DMS53 treated with DMSO at 0.1 percent for 48 hours (cell line): ENCODE results near the gene TENT4B.
A peak's percentile ranks its signal among the peaks of the same experiment; 100 is the strongest.

Experiments used
- DNase-seq: peaks from one replicate; lab custom pipeline; 2025; ENCODE audit not compliant: unreplicated experiment; lab: John Stamatoyannopoulos, UW

Gene TENT4B

GRCh38 chr16:50269769-50270509 is 116.8 kb downstream of the TENT4B start:
- no peak for DNase-seq

GRCh38 chr16:50270510-50271147 is 117.5 kb downstream of the TENT4B start:
- no peak for DNase-seq

- DNase-seq, result no peak
Observed at GRCh38 chr16:50271148-50272041, 118.3 kb downstream of the TENT4B start.

- no peak for DNase-seq
Observed at GRCh38 chr16:50272111-50272571, 119.0 kb downstream of the TENT4B start.

DNA sequence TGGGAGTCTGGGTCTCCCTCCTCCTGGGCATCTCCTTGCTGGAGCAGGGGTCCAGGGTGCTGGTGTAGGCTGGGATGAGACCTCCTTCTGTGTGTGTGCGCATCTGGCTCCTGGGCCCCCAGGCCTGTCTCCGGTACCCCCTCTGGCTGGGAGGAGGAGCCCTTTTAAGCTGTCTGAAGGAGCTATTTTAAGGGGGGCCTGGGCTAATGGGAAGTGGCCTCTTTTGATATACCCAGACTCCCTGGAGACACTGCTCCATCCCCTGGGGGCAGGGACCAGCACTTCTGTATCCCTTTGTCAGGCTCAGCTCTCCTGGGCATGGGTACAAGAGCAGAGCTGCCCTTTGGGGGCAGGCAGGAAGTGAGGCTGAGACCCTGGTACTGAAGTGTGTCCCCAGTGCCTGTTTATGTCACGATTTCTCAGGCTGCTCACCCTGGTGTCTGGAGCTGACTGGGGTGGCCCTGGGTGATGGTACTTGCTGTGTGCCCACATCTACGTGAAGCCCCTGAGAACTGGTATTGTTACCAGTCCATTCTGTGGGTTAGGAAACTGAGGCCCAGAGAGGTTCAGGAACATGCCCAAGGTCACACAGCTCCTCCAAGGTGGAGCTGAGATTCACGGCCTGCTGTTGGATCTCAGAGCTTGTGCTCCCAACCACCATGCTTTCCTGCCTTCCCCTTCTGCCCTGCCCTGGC is 119.7 kb downstream of the TENT4B start:
- DNase-seq, result no peak

DNA sequence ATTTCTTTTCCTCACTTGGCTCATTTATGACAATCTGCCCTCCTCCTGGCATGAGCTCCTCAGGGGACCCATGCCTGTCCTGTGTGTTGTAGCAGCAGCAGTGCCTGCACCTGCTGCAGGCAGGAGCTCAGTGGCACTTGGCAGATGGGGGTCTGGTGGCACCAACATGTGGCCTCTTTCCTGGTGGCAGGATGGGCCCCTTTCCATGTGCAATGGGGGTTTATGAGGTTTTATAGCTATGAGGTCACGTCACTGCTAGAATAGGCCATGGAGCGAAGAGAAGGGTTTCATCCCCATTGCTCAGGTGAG is 120.2 kb downstream of the TENT4B start:
- no peak for DNase-seq

- no peak for DNase-seq
Observed at GRCh38 chr16:50273888-50274325, 120.8 kb downstream of the TENT4B start.

DNA sequence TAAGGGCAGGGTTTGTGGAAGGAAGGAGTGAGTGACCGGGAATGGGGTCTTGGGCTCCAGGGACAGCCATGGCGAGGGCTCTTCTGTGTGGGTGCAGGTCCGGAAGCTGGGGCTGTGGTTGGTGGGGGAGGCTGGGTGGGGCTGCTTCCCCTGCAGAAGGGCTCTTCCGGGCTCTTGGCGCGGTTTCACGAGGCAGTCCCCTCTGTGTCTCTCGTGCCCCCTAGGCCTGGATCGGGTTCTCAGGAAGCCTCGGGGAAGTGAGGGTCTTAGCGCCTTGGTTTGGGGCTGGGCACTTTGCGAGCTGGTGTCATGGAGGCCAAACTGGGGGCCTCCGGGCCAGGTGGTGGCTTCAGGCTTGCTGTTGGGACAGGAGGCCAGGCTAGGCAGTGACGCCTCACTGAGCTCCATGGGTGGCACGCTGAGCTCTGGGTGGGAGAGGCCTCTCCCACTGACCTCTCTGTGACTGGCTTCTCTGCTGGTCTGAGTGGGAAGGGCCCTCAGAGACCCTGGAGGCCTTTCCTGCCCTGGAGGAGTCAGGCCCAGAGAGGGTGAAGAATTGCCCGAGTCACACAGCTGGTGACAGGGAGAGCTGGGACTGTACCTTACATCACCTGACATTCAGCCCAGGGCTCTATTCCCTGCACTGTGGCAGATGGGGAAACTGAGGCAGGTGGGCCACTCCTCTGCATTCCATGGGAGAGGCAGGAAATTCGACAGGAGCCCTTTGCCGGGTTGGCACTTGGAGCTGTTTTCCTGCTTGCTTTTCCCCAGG is 121.4 kb downstream of the TENT4B start:
- DNase-seq, result no peak

DNA sequence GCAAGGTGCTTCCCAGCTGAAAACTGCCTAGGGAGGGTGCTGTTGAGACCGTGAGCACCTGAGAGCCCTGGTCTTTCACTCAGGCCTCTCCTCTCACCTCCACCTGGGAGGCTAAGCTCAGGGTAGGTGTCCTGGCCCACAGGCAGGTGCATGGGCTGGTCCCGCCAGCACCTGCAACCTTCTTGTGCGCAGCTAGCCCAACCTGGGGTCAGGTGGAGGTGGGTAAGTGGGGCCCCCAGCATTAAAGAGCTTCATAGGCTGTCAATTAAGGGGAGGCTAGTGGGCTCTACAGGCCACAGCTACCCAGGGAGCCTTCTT is 122.0 kb downstream of the TENT4B start:
- no peak for DNase-seq

DNA sequence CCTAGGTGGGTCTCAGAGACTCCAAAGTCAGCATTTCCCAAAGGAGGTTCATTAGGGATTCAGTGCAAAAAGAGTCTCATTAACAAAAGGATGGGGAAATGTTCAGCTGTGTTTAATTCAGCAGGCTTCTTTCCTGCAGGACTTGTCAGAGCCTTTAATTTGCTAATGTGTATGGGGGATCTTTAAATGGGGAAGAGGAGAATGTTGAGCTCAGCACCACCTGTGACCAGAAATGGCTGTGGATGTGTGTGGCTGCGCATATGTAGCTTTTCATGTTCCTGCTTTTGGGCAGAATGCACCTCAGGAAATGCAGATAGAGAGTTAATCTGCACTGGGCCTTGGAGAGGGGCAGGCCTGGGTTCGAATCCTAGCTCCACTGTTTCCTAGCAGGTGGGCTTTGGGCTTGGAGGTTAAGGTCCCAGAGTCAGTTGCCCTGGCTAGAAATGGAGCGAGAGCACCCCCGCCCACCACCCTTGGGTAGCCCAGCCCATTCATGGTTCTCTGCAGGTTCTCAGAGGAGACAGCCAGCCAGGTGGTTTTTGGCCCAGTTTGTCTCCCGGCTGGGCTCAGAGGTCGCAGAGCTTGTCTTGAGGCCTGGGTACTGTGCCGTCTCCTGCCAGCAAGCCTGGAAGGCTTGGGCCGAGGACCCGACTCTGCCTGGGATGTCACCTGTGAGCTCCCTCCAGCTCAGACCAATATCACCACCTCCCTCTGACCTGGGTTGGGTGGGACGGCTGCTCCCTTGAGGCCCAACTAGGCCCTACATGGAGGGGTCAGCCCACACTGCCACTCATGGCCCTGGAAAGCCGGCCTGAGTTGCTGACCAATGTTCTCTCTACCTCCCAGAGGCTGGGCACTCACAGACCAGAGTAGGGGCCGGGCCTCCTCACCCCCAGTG is 122.6 kb downstream of the TENT4B start:
- no peak for DNase-seq

- no peak for DNase-seq
Observed at GRCh38 chr16:50276326-50276640, 123.2 kb downstream of the TENT4B start.

DNA sequence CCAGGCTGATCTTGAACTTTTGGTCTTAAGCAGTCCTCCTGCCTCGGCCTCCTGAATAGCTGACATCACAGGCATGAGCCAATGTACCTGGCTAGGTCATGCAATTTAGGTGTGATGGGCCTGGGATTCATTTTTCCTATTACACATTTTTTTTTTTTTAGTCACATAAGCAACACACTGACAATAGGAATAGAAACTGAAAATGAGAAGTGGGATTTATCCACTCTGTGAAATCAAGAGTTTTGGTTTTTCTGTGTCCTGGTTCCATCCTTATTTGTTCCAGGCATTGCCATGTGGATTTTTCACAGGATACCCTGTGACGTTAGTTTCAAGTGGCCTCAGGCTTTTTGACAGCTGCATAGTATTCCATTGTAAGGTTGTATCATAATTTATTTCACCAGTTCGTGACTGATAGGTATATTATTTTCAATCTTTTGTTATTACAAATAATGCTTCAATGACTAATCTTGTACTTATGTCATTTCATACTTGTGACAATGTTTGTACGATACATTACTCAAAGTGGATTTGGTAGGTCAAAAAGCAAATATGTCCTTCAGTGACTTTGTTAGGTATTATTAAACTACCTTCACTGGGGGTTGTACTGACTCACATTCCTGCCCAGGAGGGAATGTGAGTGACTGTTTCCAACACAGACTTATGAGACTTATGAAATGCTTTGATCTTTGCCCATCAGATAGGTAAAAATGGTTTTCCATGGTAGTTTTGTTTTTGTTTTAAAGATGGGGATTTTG is 123.9 kb downstream of the TENT4B start:
- DNase-seq, result no peak

DNA sequence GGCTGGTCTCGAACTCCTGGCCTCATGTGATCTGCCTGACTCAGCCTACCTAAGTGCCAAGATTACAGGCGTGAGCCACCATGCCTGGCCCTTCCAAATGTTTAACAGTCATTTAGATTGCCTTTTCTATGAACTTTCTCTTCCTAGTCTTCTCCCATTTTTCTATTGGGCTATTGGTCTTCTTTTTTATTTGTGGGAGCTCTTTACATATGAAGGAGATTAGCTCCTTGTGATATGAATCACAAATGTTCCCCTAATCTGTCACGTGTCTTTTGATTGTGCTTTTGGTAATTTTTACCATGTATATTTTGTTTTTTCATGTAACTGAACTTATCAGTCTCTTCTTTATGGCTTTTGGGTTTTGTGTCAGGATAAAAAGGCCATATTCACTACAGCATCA is 125.1 kb downstream of the TENT4B start:
- no peak for DNase-seq

DNA sequence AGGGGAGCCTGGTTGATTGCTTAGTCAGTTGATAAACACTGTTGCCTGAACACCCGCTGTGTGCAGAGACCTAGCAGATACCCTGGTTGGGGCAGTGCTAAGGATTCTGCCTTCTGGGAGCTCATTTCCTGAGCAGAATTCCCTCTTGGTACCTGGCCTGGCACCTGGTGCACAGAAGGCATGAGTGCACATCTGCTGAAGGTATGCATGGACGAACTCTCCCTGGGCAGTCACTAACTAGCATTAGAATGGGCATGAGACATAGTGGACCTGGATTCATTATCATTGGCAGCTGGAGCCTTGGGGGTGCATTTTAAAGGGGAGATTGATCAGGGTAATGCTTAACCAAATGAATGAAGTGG is 126.4 kb downstream of the TENT4B start:
- peak; percentile 47 for DNase-seq

GRCh38 chr16:50280932-50281331 is 127.8 kb downstream of the TENT4B start:
- DNase-seq, result no peak
